OCI-LY1 (cell line): ENCODE results near the gene KLF4.

Source experiments
- EZH2 ChIP-seq: fragments of 200-600 bp; sonication (generic), shearing (Covaris generic); IDR thresholded peaks from 2 replicates; pipeline ENCODE4 v1.8.0; 2017; ENCODE audit warnings: borderline replicate concordance, mixed run types, mild to moderate bottlenecking, antibody characterized with exemption, low read length, moderate library complexity, mixed read lengths
- TF ChIP-seq, protein P1 (sequence below): fragments of 200-600 bp; sonication (generic), shearing (Covaris generic); IDR thresholded peaks from 2 replicates; pipeline ENCODE4 v1.5.1; 2017; ENCODE audit warnings: mild to moderate bottlenecking, antibody characterized with exemption, low read length, moderate library complexity, mixed read lengths

DNA sequence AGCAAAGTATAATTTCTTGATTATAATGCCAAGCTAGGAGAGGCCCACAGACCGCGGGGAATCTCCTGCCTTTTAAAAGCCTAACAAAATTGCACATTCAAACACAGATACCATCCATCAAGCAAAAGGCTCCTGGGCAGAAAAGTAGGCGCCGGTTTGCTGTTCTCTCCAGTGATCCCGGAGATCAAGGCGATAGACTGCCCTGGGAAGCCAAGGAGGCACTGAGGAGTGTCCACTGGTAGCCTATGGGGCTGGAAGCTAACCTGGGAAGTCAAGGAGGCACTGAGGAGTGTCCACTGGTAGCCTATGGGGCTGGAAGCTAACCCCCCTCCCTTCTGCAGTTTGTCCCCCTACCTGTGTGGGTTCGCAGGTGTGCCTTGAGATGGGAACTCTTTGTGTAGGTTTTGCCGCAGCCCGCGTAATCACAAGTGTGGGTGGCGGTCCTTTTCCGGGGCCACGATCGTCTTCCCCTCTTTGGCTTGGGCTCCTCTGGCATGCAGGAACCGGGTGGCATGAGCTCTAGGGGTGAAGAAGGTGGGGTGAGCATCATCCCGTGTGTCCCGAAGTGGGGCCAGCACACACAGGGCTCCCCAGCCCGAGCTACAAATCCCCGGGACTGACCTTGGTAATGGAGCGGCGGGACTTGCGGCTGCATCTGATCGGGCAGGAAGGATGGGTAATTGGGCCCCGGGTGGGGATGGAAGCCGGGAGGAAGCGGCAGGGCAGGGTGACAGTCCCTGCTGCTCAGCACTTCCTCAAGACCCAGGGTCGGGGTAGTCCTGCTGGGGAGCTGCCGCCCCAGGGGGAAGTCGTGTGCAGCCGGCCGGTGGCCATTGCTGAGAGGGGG, 2.7 kb downstream of the KLF4 start:
- TF ChIP-seq, protein P1, sequence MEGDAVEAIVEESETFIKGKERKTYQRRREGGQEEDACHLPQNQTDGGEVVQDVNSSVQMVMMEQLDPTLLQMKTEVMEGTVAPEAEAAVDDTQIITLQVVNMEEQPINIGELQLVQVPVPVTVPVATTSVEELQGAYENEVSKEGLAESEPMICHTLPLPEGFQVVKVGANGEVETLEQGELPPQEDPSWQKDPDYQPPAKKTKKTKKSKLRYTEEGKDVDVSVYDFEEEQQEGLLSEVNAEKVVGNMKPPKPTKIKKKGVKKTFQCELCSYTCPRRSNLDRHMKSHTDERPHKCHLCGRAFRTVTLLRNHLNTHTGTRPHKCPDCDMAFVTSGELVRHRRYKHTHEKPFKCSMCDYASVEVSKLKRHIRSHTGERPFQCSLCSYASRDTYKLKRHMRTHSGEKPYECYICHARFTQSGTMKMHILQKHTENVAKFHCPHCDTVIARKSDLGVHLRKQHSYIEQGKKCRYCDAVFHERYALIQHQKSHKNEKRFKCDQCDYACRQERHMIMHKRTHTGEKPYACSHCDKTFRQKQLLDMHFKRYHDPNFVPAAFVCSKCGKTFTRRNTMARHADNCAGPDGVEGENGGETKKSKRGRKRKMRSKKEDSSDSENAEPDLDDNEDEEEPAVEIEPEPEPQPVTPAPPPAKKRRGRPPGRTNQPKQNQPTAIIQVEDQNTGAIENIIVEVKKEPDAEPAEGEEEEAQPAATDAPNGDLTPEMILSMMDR, result no peak
- no peak for TF ChIP-seq EZH2
